ENCODE data around the gene CEP131.

DNA sequence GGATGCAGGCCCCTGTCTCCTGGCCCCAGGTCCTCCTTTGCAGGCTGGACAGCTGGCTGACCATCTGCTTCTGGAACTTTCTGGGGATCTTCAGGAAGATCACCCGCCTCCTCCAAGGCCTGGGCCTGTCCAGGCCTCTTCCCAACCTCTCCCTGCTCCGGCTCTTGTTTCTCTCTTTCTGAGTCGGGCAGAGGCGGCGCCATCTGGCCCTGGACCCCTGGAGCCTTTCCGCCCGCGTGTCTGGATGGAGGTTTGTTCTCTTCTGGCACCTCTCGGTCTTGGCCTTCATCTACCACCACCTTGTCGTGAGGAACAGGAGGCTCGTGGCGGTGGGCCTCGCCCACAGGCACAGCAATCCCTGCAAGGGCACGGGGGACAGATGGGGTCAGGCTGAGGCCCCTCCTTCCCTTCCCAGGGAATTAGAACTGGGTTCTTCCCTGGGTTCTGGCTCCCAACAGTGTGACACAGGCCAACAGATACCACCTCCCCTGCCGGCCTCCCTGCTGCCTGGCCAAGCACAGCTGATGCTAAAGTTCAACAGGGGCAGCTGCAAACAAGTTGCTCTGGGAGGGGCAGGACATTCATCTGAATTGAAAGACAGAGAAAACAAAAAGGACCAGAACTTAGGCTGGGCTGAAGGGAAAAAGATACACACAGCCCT is 29.7 kb upstream of the CEP131 start:
- no peak for TF ChIP-seq RAD21 (conservative IDR thresholded peaks at IDR 0.05)
- TF ChIP-seq, protein P1, sequence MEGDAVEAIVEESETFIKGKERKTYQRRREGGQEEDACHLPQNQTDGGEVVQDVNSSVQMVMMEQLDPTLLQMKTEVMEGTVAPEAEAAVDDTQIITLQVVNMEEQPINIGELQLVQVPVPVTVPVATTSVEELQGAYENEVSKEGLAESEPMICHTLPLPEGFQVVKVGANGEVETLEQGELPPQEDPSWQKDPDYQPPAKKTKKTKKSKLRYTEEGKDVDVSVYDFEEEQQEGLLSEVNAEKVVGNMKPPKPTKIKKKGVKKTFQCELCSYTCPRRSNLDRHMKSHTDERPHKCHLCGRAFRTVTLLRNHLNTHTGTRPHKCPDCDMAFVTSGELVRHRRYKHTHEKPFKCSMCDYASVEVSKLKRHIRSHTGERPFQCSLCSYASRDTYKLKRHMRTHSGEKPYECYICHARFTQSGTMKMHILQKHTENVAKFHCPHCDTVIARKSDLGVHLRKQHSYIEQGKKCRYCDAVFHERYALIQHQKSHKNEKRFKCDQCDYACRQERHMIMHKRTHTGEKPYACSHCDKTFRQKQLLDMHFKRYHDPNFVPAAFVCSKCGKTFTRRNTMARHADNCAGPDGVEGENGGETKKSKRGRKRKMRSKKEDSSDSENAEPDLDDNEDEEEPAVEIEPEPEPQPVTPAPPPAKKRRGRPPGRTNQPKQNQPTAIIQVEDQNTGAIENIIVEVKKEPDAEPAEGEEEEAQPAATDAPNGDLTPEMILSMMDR (IDR thresholded peaks at IDR 0.05; ENCODE audit: poor library complexity, severe bottlenecking) = no peak
- TF ChIP-seq EZH2 (IDR thresholded peaks at IDR 0.05; ENCODE audit: borderline replicate concordance, insufficient read depth, low read length, poor library complexity, severe bottlenecking) = no peak
- TF ChIP-seq SMC3 (conservative IDR thresholded peaks at IDR 0.05; ENCODE audit: poor library complexity) = no peak
